OCI-LY7 (cell line): Measurements from ENCODE around the gene KIF13A. TPM values are rescaled to one million over a fixed set of nuclear protein-coding genes. Genes with fewer than 3 reads are reported as not detected.
"Not testable (repeated sequence)": the region's sequence is repeated elsewhere in the genome, so short reads cannot be mapped to it uniquely, and the experiment has no call there.

ENCODE experiments used
- BruUV-seq: library from RNA; stranded (reverse); fragments of 400-500 nt; replicated peaks from 2 replicates; lab custom pipeline; 2021; lab: Mats Ljungman, UMichigan
- CTCF ChIA-PET: fragments of 300-600 bp; sonication (Branson Sonifier 250); formaldehyde crosslinking; loops from one replicate; lab custom pipeline; 2022; ENCODE audit warnings: antibody characterized with exemption; ENCODE audit not compliant: unreplicated experiment; lab: Charles Lee
- POLR2A ChIA-PET: fragments of 300-600 bp; sonication (Branson Sonifier 250); formaldehyde crosslinking; loops from one replicate; lab custom pipeline; 2022; ENCODE audit warnings: antibody characterized with exemption; lab: Charles Lee
- DNase-seq: peaks from one replicate; pipeline ENCODE4 v3.0.0-alpha.2; 2015; ENCODE audit warnings: low spot score
- H2AFZ ChIP-seq: fragments of 200-600 bp; sonication (generic), shearing (Covaris generic); 2 replicates; pipeline ENCODE4 v1.6.1; 2014; ENCODE audit warnings: mild to moderate bottlenecking, antibody characterized with exemption, low read length, moderate library complexity
- H3K27ac ChIP-seq: fragments of 200-600 bp; sonication (generic); 2 replicates; pipeline ENCODE4 v1.5.1; 2014; ENCODE audit warnings: mixed run types, low read depth, mild to moderate bottlenecking, moderate library complexity, low read length, inconsistent platforms; ENCODE audit not compliant: poor library complexity, severe bottlenecking
- H3K36me3 ChIP-seq: fragments of 200-600 bp; sonication (generic); 2 replicates; pipeline ENCODE4 v1.6.1; 2014; ENCODE audit warnings: mild to moderate bottlenecking, antibody characterized with exemption, low read length, moderate library complexity, mixed read lengths; ENCODE audit not compliant: insufficient read depth
- H3K4me1 ChIP-seq: fragments of 200-600 bp; sonication (generic); 2 replicates; pipeline ENCODE4 v1.5.1; 2014; ENCODE audit warnings: mild to moderate bottlenecking, low read length; ENCODE audit not compliant: insufficient read depth, poor library complexity, severe bottlenecking
- H3K4me2 ChIP-seq: fragments of 200-600 bp; sonication (generic); 2 replicates; pipeline ENCODE4 v1.6.1; 2014; ENCODE audit warnings: mild to moderate bottlenecking, low read length
- H3K4me3 ChIP-seq: fragments of 200-600 bp; sonication (generic); 2 replicates; pipeline ENCODE4 v1.5.1; 2014; ENCODE audit warnings: mild to moderate bottlenecking, low read depth, low read length; ENCODE audit not compliant: poor library complexity, severe bottlenecking
- H3K79me2 ChIP-seq: fragments of 200-600 bp; sonication (generic); 2 replicates; pipeline ENCODE4 v1.6.1; 2016; ENCODE audit warnings: low read depth, mild to moderate bottlenecking, low read length, moderate library complexity, mixed read lengths; ENCODE audit not compliant: insufficient read depth
- H3K9me2 ChIP-seq: fragments of 200-600 bp; sonication (generic); 2 replicates; pipeline ENCODE4 v1.6.1; 2016; ENCODE audit warnings: mild to moderate bottlenecking, low read length, mixed read lengths; ENCODE audit not compliant: insufficient read depth
- H3K9me3 ChIP-seq: fragments of 200-600 bp; sonication (generic); 2 replicates; pipeline ENCODE4 v1.6.1; 2014; ENCODE audit warnings: mild to moderate bottlenecking, mixed run types, low read length, mixed read lengths
- H4K20me1 ChIP-seq: fragments of 200-600 bp; sonication (generic); 2 replicates; pipeline ENCODE4 v1.6.1; 2014; ENCODE audit warnings: mild to moderate bottlenecking, antibody characterized with exemption, low read length, moderate library complexity, mixed read lengths; ENCODE audit not compliant: insufficient read depth
- CTCF ChIP-seq: fragments of 200-600 bp; sonication (generic); conservative IDR thresholded peaks from 2 replicates; pipeline ENCODE4 v1.5.1; 2014; ENCODE audit warnings: mild to moderate bottlenecking, antibody characterized with exemption, low read length, moderate library complexity, mixed read lengths
- EZH2phosphoT487 ChIP-seq: fragments of 200-600 bp; sonication (generic); IDR thresholded peaks from 2 replicates; pipeline ENCODE4 v1.6.1; 2018; ENCODE audit warnings: low read depth, borderline replicate concordance, mild to moderate bottlenecking, mixed run types, antibody characterized with exemption, low read length, moderate library complexity, mixed read lengths
- intact Hi-C: fragments of 100-400 bp; cut with micrococcal nuclease; formaldehyde crosslinking; loops from one replicate; pipeline ENCODE4 v1.10.0; 2022; ENCODE audit not compliant: unreplicated experiment
- total RNA-seq, 2 experiments: library from RNA; depleted of rRNA in 1 of 2; stranded (reverse); fragments of >200 nt in 1 of 2; shearing (Covaris generic) in 1 of 2; gene quantifications; 2 replicates each; pipeline ENCODE4 v1.2.3, GENCODE V29; 2014 to 2022

Gene KIF13A
- total RNA-seq, 2 experiments from 2014 or later, result 1.5 TPM; not detected in 1

DNA sequence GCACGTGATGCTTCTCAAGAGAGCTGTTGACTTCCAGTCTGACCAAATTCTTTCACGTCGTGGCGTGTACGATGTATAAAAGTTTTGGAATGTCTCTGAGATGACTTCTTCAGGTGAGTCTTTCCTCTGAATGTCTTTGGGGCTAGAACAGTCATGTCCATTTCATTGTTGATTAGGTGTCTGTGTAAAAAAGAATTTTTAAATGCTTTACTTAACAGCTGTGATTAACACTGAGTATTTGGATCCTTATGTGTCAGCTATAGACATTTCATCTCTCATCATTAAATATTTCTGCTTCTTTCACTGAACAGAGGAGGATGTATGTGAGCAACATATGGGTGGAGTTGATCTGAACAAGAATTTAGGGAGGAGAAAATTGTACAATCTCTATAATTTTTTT, 29.3 kb upstream of the KIF13A start:
- H2AFZ ChIP-seq, result no peak overlapping the region
- POLR2A ChIA-PET, result interaction anchor here (1.3 kb wide), 1 partner anchor 26 kb away, joined by 3 read pairs; no protein-coding TSS in a partner anchor
- H3K9me3 ChIP-seq, result no peaks in the 10 kb centered on the region
- H3K79me2 ChIP-seq, result no peaks in the 10 kb centered on the region
- no peaks in the 10 kb centered on the region for H3K4me1 ChIP-seq
- no peak overlapping the region for H3K4me3 ChIP-seq
- no TSS peak for BruUV-seq
- intact Hi-C loops, result no loop called here
- no peaks in the 10 kb centered on the region for H3K36me3 ChIP-seq
- no peaks in the 10 kb centered on the region for H4K20me1 ChIP-seq
- DNase-seq, result no peak
- no peaks in the 10 kb centered on the region for H3K9me2 ChIP-seq
- H3K4me2 ChIP-seq, result no peak overlapping the region
- CTCF ChIA-PET, result no interaction called here
- H3K27ac ChIP-seq, result no peak overlapping the region
- no peak for TF ChIP-seq CTCF

- Histone ChIP-seq H3K4me2 (no peak overlapping the region), H3K4me1 (no peaks in the 10 kb centered on the region), H3K36me3 (no peaks in the 10 kb centered on the region), H3K27ac (no peak overlapping the region), H3K79me2 (no peaks in the 10 kb centered on the region), H4K20me1 (no peaks in the 10 kb centered on the region), H3K9me3 (no peaks in the 10 kb centered on the region), H2AFZ (no peak overlapping the region), H3K4me3 (no peak overlapping the region), H3K9me2 (no peaks in the 10 kb centered on the region)
- no TSS peak for BruUV-seq
- POLR2A ChIA-PET, result interaction anchor here (1.3 kb wide), 1 partner anchor 26 kb away, joined by 3 read pairs; no protein-coding TSS in a partner anchor
- no peak for TF ChIP-seq EZH2phosphoT487
- TF ChIP-seq CTCF, result no peak
- intact Hi-C loops, result no loop called here
- no peak for DNase-seq
- CTCF ChIA-PET, result no interaction called here
Observed at GRCh38 chr6:18016133-18016532, 28.7 kb upstream of the KIF13A start.

- H3K79me2 ChIP-seq, result no peaks in the 10 kb centered on the region
- H2AFZ ChIP-seq, result no peak overlapping the region
- no peaks in the 10 kb centered on the region for H3K9me3 ChIP-seq
- DNase-seq, result no peak
- no peaks in the 10 kb centered on the region for H3K9me2 ChIP-seq
- H3K27ac ChIP-seq, result no peak overlapping the region
- intact Hi-C loops, result no loop called here
- no peak overlapping the region for H3K4me2 ChIP-seq
- no peak for TF ChIP-seq CTCF
- ChIA-PET POLR2A (interaction anchor here (0.6 to 1.2 kb wide), 2 partner anchors 103 to 258 kb away, joined by 3 to 4 read pairs; no protein-coding TSS in a partner anchor), CTCF (no interaction called here)
- H3K36me3 ChIP-seq, result no peaks in the 10 kb centered on the region
- no peak overlapping the region for H3K4me3 ChIP-seq
- BruUV-seq, result no TSS peak
- no peaks in the 10 kb centered on the region for H4K20me1 ChIP-seq
- H3K4me1 ChIP-seq, result no peaks in the 10 kb centered on the region
Observed at GRCh38 chr6:18011287-18011686, 23.9 kb upstream of the KIF13A start.

DNA sequence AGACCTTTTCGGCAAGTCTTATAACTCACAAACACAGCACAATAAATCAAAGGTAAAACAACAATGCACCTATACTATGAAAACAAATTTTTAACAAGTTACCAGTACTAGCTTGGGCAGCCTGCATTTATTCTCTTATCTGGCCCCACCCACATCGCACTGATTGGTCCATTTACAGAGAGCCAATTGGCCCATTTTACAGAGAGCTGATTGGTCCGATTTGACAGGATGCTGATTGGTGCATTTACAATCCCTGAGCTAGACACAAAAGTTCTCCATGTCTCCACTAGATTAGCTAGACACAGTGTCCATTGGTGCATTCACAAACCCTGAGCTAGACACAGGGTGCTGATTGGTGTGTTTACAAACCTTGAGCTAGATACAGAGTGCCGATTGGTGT, 23.1 kb upstream of the KIF13A start:
- CTCF ChIA-PET, H3K36me3 ChIP-seq, DNase-seq, H2AFZ ChIP-seq, H3K4me1 ChIP-seq, H3K27ac ChIP-seq, H3K79me2 ChIP-seq, H3K4me2 ChIP-seq, BruUV-seq, H3K4me3 ChIP-seq, H3K9me3 ChIP-seq, H3K9me2 ChIP-seq, intact Hi-C loops, H4K20me1 ChIP-seq: not testable (repeated sequence)
- POLR2A ChIA-PET, result interaction anchor here (1.1 to 1.2 kb wide), 2 partner anchors 10 to 257 kb away, joined by 3 read pairs; no protein-coding TSS in a partner anchor
